GM21360 (cell line): ENCODE measurements around the gene FCHO1.
"Not testable (repeated sequence)": the region's sequence is repeated elsewhere in the genome, so short reads cannot be mapped to it uniquely, and the experiment has no call there.

Experiments used
- ATAC-seq: cut with Tn5 transposase; IDR thresholded peaks from one replicate; pipeline ENCODE4 v1.9.1; 2021; ENCODE audit warnings: mild to moderate bottlenecking, moderate library complexity; ENCODE audit not compliant: unreplicated experiment

FCHO1 gene

DNA sequence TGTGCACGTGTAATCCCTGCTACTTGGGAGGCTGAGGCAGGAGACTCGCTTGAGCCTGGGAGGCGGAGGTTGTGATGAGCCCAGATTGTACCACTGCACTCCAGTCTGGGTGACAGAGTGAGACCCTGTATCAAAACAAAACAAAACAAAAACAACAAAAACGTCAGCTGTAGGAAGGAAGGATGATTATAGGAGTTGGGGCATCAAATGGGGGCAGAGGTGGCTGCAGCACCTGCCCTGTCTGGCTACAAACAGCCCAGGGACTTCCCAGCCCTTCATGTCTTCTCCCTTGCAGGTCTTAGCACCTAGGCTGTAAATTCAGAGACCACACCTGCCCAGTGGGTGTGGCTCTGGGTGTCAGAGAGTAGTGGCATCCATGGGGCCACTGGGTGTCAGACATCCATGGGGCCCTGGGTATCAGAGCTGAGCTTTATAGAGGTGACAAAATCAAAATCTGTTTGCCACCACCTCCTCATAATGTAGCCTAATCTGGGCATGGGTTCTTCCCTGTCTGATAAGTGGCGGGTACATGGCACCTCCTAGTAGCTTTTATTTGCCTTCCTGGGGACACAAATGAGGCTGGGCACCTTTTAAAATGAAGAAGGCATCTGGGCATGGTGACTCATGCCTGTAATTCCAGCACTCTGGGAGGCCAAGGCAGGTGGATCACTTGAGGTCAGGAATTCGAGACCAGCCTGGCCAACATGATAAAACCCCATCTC lies 38.9 kb downstream of the FCHO1 start:
- ATAC-seq: no peak

DNA sequence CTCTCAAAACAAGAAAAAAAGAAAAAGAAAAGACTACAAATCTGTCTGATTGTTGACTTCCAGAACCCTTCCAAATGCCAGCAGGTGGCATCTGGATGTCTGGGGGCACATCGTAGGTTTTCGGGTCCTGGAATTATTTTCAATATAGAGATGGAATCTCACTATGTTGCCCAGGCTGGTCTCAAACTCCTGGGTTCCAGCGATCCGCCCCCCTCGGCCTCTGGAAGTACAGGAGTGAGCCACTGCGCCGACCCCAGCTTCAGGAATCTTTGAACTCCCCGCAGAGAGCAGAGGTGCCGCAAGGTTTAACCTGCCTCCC lies 43.1 kb downstream of the FCHO1 start:
- ATAC-seq: no peak

DNA sequence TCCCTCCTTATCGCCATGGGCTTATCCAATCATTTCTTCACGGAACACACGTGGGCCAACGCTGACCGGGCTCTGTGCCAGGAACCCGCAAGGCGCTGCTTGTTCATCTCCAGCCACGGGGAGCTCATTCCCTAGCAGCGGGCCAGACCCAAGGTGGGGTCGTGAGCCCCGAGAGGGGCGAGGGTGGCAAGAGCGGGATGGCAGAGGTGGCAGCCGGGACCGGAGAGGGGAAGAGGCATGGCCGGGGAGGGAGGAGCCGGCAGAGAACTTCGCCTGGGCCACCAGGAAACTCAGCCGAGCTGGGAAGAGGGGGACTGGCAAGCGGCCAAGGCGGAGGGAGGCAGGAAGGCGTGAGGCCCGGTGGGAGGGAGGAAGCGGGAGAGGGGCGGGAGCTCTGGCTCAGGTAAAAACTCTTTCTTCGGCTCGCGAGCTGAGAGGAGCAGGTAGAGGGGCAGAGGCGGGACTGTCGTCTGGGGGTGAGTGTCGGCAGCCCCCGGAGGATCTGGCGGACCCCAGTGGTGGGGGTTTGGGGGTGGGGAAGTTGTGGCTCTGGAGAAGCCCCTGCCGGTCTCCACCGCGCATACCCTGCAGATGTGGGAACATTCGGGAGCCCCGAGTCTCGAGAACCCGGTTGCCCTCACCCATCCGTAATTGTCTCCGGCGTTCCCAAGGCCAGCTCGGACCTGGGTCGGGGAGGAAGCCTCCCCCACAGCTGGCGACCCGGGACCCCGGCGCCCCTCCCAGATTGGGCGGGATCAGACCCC lies 43.6 kb downstream of the FCHO1 start, which contains the start of gene B3GNT3:
B3GNT3 (plus strand) TSS at position 408 of the 764 bp plus-strand sequence. CDS start 12,670 bp downstream, outside the sequence.
- no peak for ATAC-seq

DNA sequence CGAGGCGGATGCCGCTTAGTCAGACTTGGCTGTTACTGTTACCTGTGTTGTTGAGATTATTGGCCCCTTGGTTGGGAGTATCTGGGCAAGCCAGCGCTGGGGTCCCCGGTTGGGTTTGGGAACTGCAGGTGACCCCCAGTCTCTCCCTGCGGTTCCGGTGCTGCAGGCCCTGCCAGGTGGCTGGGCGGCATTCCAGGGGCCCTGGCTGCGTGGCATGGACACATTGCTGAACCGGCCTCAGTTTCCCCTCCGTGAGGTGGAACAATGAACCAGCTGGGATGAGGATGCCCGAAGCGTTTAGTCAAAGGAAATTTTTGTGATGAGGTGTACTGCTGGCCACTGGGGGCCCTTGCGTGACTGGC lies 44.2 kb downstream of the FCHO1 start:
- no peak for ATAC-seq

DNA sequence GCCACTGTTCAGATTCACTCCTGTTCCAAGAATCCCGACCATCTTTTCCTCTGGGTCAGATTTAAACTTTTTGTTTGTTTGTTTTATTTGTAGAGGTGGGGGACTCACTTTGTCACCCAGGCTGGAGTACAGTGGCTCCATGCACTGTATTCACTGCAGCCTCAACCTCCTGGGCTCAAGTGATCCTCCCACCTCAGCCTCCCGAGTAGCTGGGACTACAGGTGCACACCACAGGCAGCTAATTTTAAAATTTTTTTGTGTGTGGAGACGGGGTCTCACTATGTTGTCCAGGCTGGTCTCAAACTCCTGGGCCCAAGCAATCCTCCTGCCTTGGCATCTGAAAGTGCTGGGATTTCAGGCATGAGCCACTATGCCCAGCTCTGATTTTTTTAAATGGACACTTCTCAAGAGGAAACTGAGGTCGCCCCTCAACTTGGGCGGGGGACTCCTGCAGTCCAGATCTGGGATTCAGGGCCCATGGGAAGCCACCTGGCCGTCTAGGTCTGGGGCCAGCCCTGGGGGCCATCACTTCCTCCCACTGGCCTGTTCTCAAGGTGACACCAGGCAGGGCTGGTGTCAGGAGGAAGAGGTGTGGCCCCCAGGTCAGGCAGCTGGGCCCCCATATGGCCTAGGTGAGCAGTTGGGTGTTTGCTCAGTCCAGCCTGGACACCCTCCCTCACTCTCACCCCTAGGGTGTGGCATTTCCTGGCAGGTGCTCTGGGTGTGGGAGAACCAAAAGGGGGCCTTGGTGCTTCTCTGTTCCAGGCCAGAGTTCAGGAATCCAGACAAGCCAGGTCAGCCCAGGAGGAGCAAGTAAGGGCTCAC lies 44.9 kb downstream of the FCHO1 start:
- ATAC-seq: no peak

DNA sequence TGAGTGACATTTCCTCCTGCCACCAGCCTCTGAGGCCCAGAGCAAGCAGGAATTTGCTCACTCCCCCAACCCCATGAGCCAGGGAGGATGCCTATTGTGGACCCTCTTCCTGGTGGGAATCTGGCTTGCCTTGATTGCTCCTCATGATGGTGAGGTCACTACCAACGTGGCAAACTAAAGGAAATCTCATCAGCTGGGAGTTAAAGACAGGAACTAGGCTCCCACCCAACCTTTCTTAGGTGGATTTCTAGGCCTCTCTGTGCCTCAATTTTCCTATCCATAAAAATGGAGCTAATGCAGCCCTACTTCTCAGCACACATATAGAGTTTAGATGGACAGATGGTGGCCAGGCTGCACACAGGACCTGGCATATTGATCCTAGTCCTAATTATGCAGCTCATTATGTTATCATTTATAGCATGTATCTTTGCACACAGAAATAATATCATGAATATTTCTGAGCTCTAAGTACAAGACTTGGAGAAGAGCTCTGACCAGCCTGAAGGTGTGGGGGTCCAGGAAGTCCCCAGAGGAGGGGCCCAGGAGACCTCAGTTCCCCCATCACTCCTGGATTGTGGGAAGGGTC lies 45.7 kb downstream of the FCHO1 start:
- ATAC-seq: no peak

DNA sequence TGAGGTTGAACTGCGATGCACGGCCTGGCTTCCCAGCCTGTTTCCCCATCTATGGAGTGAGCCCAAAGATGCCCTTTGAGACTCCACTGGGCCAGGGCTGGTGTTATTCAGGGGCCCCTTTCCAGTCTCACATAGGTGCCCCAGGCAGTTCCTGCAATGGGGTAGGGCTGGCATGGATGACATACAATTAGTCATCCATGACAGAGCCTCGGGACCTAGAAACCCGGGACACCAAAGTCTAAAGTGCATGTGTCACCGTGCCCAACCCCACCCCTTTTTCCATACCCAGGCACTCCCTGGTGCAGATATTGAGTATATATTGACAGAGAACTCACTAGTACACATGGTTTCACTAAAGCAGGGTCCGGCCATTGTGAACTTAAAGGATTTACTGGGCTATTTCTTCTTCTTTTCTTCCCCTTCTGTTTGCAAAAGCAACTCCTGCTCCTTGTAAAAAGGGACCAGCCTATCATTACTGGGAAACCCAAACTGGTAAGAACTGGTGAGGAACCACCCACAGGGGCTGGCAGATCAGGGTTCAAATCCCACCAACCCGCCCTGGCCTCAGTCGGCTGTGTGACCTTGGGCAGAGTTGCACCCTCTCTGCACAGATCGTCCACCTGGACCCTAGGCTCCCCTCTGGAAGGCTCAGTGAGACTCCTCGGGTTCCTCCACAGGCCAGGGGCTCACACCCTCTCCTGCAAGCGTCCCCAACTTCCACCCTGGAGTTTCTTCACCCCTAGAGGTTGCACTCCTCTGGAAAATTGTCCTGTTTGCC lies 46.3 kb downstream of the FCHO1 start:
- ATAC-seq: no peak

DNA sequence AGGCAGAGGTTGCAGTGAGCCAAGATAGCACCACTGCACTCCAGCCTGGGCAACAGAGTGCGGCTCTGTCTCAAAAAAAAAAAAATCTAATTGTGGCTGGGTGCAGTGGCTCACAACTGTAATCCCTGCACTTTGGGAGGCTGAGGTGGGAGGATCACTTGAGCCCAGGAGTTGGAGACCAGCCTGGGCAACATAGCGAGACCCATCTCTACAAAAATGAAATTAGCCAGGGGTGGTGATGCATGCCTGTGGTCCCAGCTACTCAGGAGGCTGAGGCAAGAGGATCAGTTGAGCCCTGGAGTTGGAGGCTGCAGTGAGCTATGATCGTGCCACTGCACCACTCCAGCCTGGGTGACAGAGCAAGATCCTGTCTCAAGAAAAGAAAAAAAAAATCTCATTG lies 47.3 kb downstream of the FCHO1 start:
- not testable (repeated sequence) for ATAC-seq

DNA sequence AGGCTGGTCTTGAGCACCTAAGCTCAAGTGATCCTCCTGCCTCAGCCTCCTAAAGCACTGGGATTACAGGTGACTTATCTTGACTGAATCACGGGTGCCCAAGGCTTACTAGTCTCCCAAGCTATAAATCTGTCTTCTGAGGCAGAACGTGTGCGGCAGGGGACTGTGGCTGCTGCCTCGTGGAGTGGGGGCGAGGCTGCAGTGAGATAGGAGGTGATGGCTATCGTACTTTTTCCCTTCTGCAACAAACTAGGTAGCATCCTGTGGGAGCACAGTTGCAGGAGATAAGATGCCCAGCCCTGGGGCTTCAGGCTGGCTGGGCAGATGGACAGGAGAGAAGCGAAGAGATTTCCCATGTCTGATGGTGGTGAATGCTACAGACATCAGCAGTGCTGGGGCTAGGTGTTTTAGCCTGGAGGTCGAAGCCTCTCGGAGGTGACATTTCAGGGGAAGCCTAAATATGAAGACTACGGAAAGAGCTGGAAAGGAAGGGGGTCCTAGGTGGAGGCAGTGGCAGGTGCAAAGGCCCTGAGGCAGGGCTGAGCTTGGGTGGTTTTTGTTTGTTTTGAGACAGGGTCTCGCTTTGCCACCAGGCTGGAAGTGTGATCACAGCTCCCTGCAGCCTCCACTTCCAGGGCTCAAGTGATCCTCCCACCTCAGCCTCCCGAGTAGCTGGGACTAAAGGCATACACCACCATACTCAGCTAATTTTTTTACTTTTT lies 51.0 kb downstream of the FCHO1 start:
- ATAC-seq: no peak

DNA sequence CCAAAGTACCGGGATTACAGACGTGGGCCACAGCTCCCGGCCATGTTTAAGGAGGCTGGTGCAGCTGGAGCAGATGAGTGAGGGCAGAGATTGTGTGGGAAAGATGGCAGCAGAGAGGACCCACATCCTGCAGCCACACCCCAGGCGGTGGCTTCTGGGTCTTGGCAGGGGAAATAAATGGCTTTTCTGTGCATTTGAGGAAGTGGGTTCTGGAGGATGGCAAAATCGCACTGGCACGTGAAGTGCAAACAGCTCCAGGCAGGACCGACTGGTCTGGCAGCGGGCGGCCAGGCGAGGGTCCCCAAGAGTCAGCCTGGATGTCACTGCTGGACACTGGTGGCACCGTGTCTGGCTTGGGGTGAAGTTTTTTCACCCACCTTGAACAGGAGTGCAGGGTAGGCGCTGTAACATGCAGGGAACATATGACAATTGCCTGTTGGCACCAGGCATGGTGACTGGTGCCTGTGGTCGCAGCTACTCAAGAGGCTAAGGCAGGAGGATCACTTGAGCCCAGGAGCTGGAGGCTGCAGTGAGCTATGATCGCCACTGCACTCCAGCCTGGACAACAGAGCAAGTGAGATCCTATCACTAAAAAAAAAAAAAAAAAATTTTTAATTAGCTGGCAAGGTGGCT lies 52.1 kb downstream of the FCHO1 start:
- no peak for ATAC-seq

DNA sequence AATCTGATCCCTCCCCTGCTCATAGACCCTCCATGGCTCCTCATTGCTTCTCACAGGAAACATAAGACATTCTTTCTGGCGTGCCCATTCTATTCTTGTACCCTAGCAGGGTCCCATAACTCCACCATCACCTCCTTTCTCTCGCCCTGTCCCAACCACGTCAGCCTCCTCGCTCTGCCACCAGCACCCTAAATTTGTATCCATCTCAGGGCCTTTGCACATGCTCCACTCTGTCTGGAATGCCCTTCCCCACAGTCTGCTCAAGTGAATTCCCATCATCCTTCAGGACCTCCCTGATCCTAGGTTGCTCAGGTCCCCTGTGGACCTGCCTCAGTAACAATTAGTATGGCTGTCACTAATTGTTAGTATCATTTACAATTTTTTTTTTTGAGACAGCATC lies 54.1 kb downstream of the FCHO1 start:
- no peak for ATAC-seq

DNA sequence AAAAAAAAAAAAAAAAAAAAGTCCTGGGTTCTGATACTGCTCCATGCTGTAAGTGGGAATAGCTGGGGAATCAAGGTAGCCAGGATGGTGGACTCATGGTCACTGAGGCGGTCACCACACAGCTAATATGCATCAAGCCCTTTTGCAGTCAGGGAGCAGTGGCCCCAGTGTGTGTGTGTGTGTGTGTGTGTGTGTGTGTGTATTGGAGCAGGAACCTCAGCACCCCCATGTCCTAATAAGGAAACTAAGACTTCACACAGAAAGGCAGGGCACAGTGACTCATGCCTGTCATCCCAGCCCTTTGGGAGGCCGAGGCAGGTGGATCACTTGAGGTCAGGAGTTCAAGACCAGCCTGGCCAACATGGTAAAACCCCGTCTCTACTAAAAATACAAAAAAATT lies 55.7 kb downstream of the FCHO1 start:
- ATAC-seq: no peak

DNA sequence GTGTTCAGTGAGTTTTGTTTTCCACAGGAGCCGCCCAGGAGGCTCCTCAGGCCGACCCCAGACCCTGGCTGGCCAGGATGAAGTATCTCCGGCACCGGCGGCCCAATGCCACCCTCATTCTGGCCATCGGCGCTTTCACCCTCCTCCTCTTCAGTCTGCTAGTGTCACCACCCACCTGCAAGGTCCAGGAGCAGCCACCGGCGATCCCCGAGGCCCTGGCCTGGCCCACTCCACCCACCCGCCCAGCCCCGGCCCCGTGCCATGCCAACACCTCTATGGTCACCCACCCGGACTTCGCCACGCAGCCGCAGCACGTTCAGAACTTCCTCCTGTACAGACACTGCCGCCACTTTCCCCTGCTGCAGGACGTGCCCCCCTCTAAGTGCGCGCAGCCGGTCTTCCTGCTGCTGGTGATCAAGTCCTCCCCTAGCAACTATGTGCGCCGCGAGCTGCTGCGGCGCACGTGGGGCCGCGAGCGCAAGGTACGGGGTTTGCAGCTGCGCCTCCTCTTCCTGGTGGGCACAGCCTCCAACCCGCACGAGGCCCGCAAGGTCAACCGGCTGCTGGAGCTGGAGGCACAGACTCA lies 56.5 kb downstream of the FCHO1 start:
- ATAC-seq: no peak

DNA sequence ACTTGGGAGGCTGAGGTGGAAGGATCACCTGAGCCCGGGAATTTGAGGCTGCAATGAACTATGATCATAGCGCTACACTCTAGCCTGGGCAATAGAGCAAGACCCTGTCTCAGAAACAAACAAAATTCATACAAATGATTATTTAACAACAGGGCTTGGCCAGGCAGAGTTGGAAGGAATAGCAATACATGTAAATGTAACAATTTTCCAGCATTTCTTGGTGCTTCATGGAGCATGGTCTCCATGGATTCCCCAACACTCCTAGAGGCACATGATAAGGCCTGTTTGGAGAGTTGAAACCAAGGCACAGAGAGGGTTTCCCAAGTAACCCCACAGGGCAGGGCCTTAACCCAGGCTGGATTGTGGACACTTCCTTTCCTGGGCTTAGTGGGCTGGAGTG lies 59.8 kb downstream of the FCHO1 start:
- no peak for ATAC-seq

DNA sequence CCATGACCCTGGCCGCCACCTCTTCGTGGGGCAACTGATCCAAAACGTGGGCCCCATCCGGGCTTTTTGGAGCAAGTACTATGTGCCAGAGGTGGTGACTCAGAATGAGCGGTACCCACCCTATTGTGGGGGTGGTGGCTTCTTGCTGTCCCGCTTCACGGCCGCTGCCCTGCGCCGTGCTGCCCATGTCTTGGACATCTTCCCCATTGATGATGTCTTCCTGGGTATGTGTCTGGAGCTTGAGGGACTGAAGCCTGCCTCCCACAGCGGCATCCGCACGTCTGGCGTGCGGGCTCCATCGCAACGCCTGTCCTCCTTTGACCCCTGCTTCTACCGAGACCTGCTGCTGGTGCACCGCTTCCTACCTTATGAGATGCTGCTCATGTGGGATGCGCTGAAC lies 60.4 kb downstream of the FCHO1 start:
- no peak for ATAC-seq

DNA sequence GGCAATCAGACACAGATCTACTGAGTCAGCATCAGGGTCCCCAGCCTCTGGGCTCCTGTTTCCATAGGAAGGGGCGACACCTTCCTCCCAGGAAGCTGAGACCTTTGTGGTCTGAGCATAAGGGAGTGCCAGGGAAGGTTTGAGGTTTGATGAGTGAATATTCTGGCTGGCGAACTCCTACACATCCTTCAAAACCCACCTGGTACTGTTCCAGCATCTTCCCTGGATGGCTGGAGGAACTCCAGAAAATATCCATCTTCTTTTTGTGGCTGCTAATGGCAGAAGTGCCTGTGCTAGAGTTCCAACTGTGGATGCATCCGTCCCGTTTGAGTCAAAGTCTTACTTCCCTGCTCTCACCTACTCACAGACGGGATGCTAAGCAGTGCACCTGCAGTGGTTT lies 60.8 kb downstream of the FCHO1 start:
- no peak for ATAC-seq

DNA sequence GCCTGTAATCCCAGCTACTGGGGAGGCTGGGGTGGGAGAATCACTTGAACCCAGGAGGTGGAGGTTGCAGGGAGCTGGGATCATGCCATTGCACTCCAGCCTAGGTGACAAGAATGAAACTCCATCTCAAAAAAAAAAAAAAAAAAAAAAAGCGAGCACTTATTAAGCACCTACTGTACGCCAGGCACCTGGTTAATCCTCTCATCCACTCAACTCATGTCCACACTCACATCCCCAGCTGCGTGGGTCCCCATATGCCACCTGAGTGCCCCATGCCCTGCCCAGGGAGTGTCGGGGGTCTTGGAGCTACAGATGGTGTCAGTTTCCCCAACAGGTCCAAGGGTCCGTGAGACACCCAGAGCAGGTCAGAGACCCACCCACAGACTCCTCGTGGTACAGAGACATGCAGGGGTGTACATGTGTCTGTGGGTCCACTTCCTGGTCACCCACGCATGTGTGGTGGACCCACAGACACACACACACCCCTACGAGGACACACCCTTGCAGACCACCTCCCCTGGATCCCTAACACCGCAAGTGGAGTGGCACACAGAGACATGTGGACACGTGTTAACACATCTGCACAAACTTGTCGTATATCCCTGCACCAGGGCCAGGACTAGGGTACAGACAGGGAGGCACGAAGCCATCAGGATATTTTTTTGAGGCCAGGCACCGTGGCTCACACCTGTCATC lies 66.5 kb downstream of the FCHO1 start:
- no peak for ATAC-seq

DNA sequence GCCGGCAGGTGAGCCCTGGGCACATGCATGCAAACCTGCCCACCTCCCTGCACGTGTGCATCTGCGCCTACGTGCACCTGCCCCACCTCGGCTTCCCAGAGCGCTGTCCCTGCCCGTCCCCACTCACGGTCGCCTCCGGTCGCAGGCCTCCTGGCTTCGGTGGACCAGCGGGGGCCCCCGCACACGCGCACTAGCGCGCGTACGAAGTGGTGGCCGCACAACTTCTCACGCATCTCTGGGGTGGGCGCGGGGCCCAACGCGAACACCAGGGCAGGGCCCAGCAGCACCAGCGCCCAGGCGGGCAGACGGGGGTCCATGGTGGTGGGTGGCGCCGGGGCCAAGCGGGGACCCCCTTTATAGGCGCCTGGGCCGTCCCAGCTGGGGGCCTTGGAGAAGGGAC lies 69.9 kb downstream of the FCHO1 start, which contains the start of gene INSL3:
INSL3 (minus strand) TSS at position 330 of the 400 bp plus-strand sequence; CDS start at position 317, 13 bp downstream.
- no peak for ATAC-seq
